ENCODE data around the gene TCTN1. TPM values are rescaled to one million over a fixed set of nuclear protein-coding genes. Genes with fewer than 3 reads are reported as not detected.

TCTN1 gene
- total and polyA plus RNA-seq, 2 of the 4 experiments (the other 2 are of a cell fraction) = 11.7 to 18.8 TPM

- intact Hi-C loops (cut with micrococcal nuclease) (no loop called here), in situ Hi-C loops (cut with MboI; ENCODE audit: low sequenced_read_pairs) (no loop called here), dilution Hi-C loops (cut with HindIII; ENCODE audit: low sequenced_read_pairs, unreplicated experiment) (no loop called here)
- no peak overlapping the region for H2AK9ac ChIP-seq (replicated peaks; ENCODE audit: low read depth, low read length, poor library complexity)
- H3K27me3 ChIP-seq (ENCODE audit: control insufficient read depth, insufficient read depth, low read length) = no peaks in the 10 kb centered on the region
- ChIA-PET CTCF (no interaction called here), POLR2A (ENCODE audit: unreplicated experiment) (no interaction called here)
- no peak overlapping the region for H2AK5ac ChIP-seq (ENCODE audit: low read depth, low read length)
- no peak overlapping the region for H3K4me3 ChIP-seq (ENCODE audit: insufficient read depth, low read depth, low read length)
- no peak overlapping the region for H3K23ac ChIP-seq (ENCODE audit: low read depth, low read length)
- no peak overlapping the region for H4K91ac ChIP-seq (ENCODE audit: insufficient read depth, low read depth, low read length)
- no peak overlapping the region for H3K56ac ChIP-seq (ENCODE audit: extremely low read depth, insufficient read depth, low read length)
- no peaks in the 10 kb centered on the region for H3K9me1 ChIP-seq (ENCODE audit: insufficient read depth, low read length)
- TF ChIP-seq CEBPB (IDR thresholded peaks at IDR 0.05; ENCODE audit: low read depth, low read length) (no peak), MAZ (IDR thresholded peaks at IDR 0.05; ENCODE audit: borderline replicate concordance, low read depth, low read length) (no peak), MXI1 (IDR thresholded peaks at IDR 0.05; ENCODE audit: borderline replicate concordance, low read depth, low read length) (no peak), RAD21 (IDR thresholded peaks at IDR 0.05; ENCODE audit: low read length) (no peak), USF2 (IDR thresholded peaks at IDR 0.05; ENCODE audit: low read depth, low read length) (no peak), RCOR1 (IDR thresholded peaks at IDR 0.05; ENCODE audit: insufficient replicate concordance, low read length) (no peak), BHLHE40 (IDR thresholded peaks at IDR 0.05; ENCODE audit: low read depth, low read length) (no peak)
- TF ChIP-seq, protein P1, sequence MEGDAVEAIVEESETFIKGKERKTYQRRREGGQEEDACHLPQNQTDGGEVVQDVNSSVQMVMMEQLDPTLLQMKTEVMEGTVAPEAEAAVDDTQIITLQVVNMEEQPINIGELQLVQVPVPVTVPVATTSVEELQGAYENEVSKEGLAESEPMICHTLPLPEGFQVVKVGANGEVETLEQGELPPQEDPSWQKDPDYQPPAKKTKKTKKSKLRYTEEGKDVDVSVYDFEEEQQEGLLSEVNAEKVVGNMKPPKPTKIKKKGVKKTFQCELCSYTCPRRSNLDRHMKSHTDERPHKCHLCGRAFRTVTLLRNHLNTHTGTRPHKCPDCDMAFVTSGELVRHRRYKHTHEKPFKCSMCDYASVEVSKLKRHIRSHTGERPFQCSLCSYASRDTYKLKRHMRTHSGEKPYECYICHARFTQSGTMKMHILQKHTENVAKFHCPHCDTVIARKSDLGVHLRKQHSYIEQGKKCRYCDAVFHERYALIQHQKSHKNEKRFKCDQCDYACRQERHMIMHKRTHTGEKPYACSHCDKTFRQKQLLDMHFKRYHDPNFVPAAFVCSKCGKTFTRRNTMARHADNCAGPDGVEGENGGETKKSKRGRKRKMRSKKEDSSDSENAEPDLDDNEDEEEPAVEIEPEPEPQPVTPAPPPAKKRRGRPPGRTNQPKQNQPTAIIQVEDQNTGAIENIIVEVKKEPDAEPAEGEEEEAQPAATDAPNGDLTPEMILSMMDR (conservative IDR thresholded peaks at IDR 0.05; ENCODE audit: low read depth, low read length) = no peak
- no peaks in the 10 kb centered on the region for H3K4me1 ChIP-seq (ENCODE audit: control insufficient read depth, insufficient read depth, low read length)
- no peak overlapping the region for H4K8ac ChIP-seq (ENCODE audit: low read depth in 2 of 2, low read length in 2 of 2)
- no CpG with 5 or more reads among the region's 3 CpGs for WGBS, 2 experiments (ENCODE audit: extremely low coverage in 2 of 2, insufficient read length in 1 of 2)
- no peak overlapping the region for H3K4ac ChIP-seq (ENCODE audit: low read depth, low read length)
- H3K9ac ChIP-seq (ENCODE audit: low read depth, low read length) = no peak overlapping the region
- no peak overlapping the region for H4K5ac ChIP-seq (ENCODE audit: low read depth, low read length)
- H3K14ac ChIP-seq (replicated peaks; ENCODE audit: low read depth, low read length) = no peak overlapping the region
- H2BK15ac ChIP-seq (ENCODE audit: low read depth, low read length) = no peak overlapping the region
- H2BK120ac ChIP-seq (ENCODE audit: low read depth, low read length) = no peak overlapping the region
- H2BK20ac ChIP-seq (ENCODE audit: low read depth, low read length) = no peak overlapping the region
- H3K79me1 ChIP-seq (ENCODE audit: low read depth in 1 of 2, low read length in 2 of 2) = no peaks in the 10 kb centered on the region
- no peak for DNase-seq
- ATAC-seq (ENCODE audit: low read depth) = no peak
- no peak overlapping the region for H3K4me2 ChIP-seq (ENCODE audit: low read depth, low read length)
- H3K36me3 ChIP-seq (ENCODE audit: control insufficient read depth, insufficient read depth, low read length) = no peaks in the 10 kb centered on the region
- no TSS peak for BruUV-seq (replicated peaks)
- no peak overlapping the region for H2BK5ac ChIP-seq (ENCODE audit: low read depth, low read length, poor library complexity, severe bottlenecking)
- H3K9me3 ChIP-seq (ENCODE audit: control insufficient read depth, insufficient read depth, low read length) = no peaks in the 10 kb centered on the region
- no peak overlapping the region for H2AFZ ChIP-seq (replicated peaks; ENCODE audit: low read length, poor library complexity)
- no peak overlapping the region for H3K18ac ChIP-seq (ENCODE audit: low read depth, low read length)
- H4K20me1 ChIP-seq (ENCODE audit: insufficient read depth, low read length) = no peaks in the 10 kb centered on the region
- H3K27ac ChIP-seq (ENCODE audit: insufficient read depth, low read length) = no peak overlapping the region
Observed at GRCh38 chr12:110622582-110622981, 8.7 kb downstream of the TCTN1 start.

All from IMR-90 (cell line).